HG03060 (cell line): ENCODE data around the gene ZSWIM6.
"Not testable (repeated sequence)": the region's sequence is repeated elsewhere in the genome, so short reads cannot be mapped to it uniquely, and the experiment has no call there.

ENCODE experiments used
- ATAC-seq: cut with Tn5 transposase; IDR thresholded peaks from one replicate; pipeline ENCODE4 v1.9.1; 2021; ENCODE audit warnings: low read depth, moderate number of reproducible peaks; ENCODE audit not compliant: unreplicated experiment

Gene ZSWIM6

GRCh38 chr5:61402970-61403900 is 71.2 kb downstream of the ZSWIM6 start:
- ATAC-seq = no peak

DNA sequence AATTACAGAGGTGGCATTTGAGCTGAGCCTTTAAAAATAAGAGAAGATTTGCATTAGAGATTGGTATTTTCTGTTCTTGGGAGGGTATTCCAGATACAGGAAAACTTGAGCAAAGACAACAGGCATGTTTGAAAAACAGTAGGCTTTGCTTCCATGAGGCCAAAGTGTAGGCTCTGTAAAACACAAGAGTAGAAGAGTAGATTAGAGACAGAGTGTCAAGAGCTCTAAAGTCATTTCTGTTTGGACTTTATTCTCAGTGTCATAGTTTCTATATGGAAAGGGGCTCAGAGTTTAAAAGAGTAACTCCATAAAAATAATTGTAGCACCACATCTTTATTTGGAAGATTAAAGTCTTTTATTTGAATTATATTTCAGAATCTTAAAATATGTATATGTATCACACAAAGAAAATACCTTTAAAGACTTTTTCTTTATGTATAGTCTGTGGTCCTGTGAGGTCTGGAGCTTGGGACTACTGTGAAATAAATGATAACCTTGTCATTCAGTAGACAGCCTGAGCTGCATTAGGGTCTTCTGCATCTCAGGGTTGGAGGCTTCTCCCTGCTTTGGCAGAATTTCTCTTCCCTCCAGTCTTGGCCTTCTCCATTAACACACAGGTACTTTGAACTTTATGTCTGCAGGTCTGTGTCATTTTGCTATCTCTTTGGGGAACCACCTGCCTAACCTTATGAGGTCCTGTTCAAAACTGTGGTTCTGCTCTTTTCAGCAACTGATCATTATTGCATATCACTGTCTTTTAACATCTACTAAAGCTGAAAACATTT is 73.6 kb downstream of the ZSWIM6 start:
- no peak for ATAC-seq

DNA sequence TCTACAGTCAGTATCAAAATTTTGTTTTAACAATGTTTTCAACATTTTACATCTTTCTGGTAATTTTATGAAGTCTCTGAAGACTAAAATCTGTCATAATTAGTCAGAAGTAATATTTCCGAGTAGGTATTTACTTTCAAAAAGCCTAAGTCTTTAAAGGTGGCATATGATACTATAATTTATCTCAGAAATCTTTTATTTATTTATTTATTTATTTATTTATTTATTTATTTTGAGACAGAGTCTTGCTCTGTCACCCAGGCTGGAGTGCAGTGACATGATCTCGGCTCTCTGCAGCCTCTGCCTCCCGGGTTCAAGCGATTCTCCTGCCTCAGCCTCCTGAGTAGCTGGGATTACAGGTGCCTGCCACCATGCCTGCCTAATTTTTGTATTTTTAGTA is 74.4 kb downstream of the ZSWIM6 start:
- ATAC-seq = not testable (repeated sequence)

- ATAC-seq = no peak
Measured at GRCh38 chr5:61407706-61408270, 75.7 kb downstream of the ZSWIM6 start.

GRCh38 chr5:61408476-61409168 is 76.6 kb downstream of the ZSWIM6 start:
- ATAC-seq = peak; percentile 92

- no peak for ATAC-seq
Measured at GRCh38 chr5:61409568-61409967, 77.5 kb downstream of the ZSWIM6 start.

DNA sequence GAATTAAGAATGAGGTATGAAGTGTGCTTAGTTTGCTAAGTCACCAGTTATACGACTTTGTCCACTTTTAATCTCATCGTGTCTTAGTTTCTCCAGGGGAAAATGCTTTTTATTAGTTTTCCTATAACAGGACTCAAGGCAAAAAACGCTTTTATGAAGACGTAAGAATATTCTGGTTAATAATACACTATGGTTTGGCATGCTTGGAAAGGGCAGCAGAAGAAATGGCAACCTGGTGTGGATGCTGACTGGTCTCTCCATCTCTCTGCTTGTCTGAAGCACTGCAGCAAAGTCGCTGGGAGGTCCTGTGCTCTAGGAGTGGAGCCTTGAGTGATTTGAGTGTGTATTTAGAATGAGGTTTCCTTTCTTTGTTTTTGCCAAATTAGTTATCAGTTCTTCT is 78.8 kb downstream of the ZSWIM6 start:
- ATAC-seq = no peak

GRCh38 chr5:61412361-61412760 is 80.3 kb downstream of the ZSWIM6 start:
- ATAC-seq = no peak

DNA sequence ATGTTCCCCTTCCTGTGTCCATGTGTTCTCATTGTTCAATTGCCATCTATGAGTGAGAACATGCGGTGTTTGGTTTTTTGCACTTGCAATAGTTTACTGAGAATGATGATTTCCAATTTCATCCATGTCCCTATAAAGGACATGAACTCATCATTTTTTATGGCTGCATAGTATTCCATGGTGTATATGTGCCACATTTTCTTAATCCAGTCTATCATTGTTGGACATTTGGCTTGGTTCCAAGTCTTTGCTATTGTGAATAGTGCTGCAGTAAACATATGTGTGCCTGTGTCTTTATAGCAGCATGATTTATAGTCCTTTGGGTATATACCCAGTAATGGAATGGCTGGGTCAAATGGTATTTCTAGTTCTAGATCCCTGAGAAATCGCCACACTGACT is 81.1 kb downstream of the ZSWIM6 start:
- not testable (repeated sequence) for ATAC-seq

DNA sequence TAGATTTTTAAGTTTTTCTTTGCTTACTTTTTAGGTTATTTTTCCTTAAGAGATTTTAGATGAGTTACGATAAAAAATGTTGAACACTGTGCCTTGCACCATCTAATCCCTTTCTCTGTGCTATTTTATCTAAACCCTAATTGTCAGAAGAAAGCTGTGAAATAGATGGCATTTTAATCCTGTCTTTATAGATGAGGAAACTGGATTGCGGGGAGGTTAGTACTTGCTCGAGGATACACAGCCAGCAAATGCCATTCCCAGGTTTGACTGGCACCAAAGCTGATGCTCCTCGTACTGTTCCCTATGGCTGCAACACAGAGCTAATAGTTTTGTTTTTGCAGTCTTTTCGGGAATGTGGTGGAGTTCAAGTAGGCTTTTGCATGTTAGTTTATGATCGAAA is 82.7 kb downstream of the ZSWIM6 start:
- no peak for ATAC-seq

GRCh38 chr5:61416010-61416409 is 84.0 kb downstream of the ZSWIM6 start:
- ATAC-seq = no peak

DNA sequence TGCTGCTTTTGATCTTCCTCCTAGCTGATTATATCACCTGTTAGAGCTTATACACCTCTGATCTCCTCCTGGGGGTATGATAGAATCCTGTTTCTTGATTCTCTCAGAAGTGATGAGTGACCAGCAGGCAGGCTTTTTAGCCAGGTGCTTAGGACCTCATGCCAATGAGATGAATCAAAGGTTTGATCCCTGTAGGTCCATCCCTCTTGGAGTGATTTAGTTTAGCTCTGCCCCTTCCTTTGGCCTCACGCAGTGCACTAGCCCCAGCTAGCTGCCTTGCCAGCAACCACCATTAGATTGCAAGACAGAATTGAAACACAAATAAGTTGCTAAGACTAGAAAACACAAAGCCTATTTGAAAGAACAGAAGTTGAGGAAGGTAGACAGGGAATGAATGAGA is 84.4 kb downstream of the ZSWIM6 start:
- ATAC-seq = no peak

- no peak for ATAC-seq
Measured at GRCh38 chr5:61417340-61417739, 85.3 kb downstream of the ZSWIM6 start.

DNA sequence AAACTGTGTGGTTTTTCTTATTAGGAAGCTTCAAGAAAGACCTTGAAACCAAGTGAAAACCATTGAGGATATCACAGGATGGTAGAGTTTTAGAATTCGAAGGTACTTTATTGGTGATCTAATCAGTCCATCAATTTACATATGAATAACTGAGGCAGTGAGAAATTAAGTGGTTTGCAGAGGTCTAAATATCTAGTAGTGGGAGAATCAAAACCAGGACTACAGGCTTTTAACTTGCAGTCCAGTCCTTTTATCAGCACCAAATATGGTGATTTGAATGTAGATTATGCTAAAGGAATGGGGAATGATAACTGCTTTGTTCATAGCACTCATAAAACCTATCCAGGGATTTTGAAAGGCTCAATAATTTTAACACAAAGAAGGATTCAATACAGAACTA is 85.8 kb downstream of the ZSWIM6 start:
- ATAC-seq = no peak

DNA sequence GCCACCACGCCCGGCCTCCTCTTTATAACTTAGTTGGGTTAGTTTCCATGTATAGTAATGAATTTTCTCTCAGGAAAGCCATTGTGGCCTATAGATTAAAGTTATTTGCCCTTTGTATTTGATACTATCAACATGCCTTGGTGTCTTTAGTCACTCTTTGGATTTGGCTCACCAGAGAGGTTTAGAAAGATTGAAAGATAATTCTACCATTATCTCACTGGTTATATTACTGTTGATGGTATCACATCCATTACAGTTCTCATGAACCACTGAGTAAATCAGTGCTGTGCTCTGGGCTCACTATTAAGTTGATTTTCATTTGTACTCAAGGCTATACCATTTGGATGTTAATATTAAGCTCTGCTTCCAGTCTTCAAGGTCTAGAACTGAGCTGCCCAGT is 87.0 kb downstream of the ZSWIM6 start:
- ATAC-seq = no peak

DNA sequence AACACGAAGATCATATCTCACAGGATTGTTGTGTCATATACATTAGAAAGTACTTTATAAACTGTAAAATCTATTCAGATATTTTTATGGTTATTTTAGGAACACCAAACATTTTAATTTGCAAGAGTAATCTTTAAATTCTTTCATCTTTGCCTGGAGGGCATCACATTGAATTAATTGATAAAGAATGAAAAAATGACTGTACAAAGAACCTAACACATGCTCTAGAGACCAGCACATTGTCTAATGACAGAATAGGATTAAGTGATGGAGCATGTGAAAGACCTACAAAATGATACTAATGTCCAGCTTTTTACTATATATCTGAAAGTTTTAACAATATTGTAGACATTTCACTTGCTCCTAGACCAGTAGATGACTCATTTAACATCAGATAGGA is 88.0 kb downstream of the ZSWIM6 start:
- ATAC-seq = no peak

GRCh38 chr5:61421262-61421661 is 89.2 kb downstream of the ZSWIM6 start:
- not testable (repeated sequence) for ATAC-seq

DNA sequence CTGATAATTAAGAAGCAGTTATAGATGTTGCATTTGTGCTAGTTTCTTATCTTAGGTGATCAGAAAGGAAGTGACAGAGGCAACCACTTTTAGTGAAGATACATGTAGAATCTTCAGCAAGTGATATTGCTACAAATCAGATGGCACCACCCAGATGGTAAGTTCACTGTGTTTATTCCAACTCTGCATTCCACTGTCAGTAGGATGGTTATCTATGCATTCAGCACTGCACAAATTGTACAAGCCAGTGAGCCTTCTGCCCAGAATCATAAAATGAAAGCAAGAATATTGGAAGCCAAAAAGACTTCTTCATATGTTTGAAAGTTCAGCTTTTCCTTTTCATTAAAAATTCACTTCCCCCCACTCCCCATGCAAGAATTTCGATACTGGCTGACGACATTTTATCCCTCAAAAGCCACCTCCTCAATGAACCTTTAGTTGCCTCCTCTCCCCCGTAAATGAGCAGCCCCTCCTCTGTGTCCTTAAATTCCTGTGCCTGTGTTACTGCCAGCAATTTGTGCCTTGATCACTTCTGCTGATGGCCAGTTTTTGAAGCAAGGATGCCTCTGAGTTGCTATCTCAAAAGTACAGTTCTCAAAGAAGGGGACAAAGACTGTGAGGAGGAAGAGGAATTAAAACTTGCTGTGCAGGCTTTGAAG is 91.6 kb downstream of the ZSWIM6 start:
- ATAC-seq = no peak

- ATAC-seq = no peak
Measured at GRCh38 chr5:61425918-61426317, 93.9 kb downstream of the ZSWIM6 start.

DNA sequence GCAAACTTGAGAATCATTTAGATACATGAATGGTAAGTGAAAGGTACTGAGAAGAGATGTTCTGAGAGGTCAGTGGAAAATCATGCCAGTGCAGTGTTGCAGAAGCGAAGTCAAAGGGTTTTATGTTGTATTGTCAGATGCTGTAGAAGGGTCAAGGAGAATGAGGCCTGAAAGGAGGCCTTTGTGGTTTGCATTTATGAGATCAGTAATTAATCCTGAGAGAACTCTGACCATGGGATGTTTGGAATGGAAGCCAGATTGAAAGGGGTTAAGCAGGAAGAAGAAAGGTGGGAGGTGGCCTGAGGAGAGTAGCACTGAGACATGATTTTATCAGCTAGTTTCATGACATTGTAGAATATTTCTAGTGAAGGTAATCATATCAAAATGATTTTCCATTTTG is 97.8 kb downstream of the ZSWIM6 start:
- ATAC-seq = no peak
